H9 (cell line): ENCODE measurements around the gene FMO3. TPM values are rescaled to one million over a fixed set of nuclear protein-coding genes. Genes with fewer than 3 reads are reported as not detected.

Experiments used
- DNase-seq: peaks from one replicate; pipeline ENCODE4 v3.0.0-alpha.2; 2017
- H2AFZ ChIP-seq: one replicate; pipeline ENCODE4 v1.6.1; 2013; ENCODE audit warnings: mild to moderate bottlenecking, low read length, control low read depth, moderate library complexity
- H2AK5ac ChIP-seq: 2 replicates; pipeline ENCODE4 v1.6.1; 2013; ENCODE audit warnings: low read length, control low read depth, mixed read lengths; ENCODE audit not compliant: insufficient read length
- H2BK120ac ChIP-seq: one replicate; pipeline ENCODE4 v1.6.1; 2013; ENCODE audit warnings: low read depth, mild to moderate bottlenecking, low read length, control low read depth, inconsistent platforms; ENCODE audit not compliant: poor library complexity, severe bottlenecking
- H2BK12ac ChIP-seq: 2 replicates; pipeline ENCODE4 v1.6.1; 2013; ENCODE audit warnings: low read length, control low read depth, mixed read lengths, low read depth; ENCODE audit not compliant: insufficient read length
- H2BK15ac ChIP-seq: 2 replicates; pipeline ENCODE4 v1.6.1; 2013; ENCODE audit warnings: low read depth, low read length, control low read depth
- H2BK20ac ChIP-seq: one replicate; pipeline ENCODE4 v1.6.1; 2013; ENCODE audit warnings: low read depth, mild to moderate bottlenecking, low read length, control low read depth, inconsistent platforms; ENCODE audit not compliant: poor library complexity, severe bottlenecking
- H2BK5ac ChIP-seq: 2 replicates; pipeline ENCODE4 v1.6.1; 2013; ENCODE audit warnings: low read length, control low read depth, mixed read lengths; ENCODE audit not compliant: insufficient read length
- H3K14ac ChIP-seq: 2 replicates; pipeline ENCODE4 v1.6.1; 2013; ENCODE audit warnings: low read length, control low read depth; ENCODE audit not compliant: insufficient read depth
- H3K18ac ChIP-seq: 2 replicates; pipeline ENCODE4 v1.6.1; 2013; ENCODE audit warnings: low read depth, mild to moderate bottlenecking, mixed read lengths, low read length, control low read depth; ENCODE audit not compliant: insufficient read length
- H3K23ac ChIP-seq: 2 replicates; pipeline ENCODE4 v1.6.1; 2013; ENCODE audit warnings: low read length, control low read depth, mixed read lengths, low read depth; ENCODE audit not compliant: insufficient read length
- H3K23me2 ChIP-seq: 2 replicates; pipeline ENCODE4 v1.6.1; 2013; ENCODE audit warnings: low read depth, mild to moderate bottlenecking, mixed read lengths, low read length, control low read depth; ENCODE audit not compliant: insufficient read length, poor library complexity, severe bottlenecking
- H3K27ac ChIP-seq: 2 replicates; pipeline ENCODE4 v1.5.1; 2013; ENCODE audit warnings: low read length, control low read depth, mixed read lengths, low read depth; ENCODE audit not compliant: insufficient read length
- H3K27me3 ChIP-seq: 2 replicates; pipeline ENCODE4 v1.6.1; 2013; ENCODE audit warnings: low read length, control low read depth, inconsistent platforms; ENCODE audit not compliant: insufficient read depth
- H3K4ac ChIP-seq: 2 replicates; pipeline ENCODE4 v1.6.1; 2013; ENCODE audit warnings: low read depth, mild to moderate bottlenecking, control low read depth, inconsistent platforms, low read length, moderate library complexity
- H3K4me1 ChIP-seq: 2 replicates; pipeline ENCODE4 v1.6.1; 2013; ENCODE audit warnings: low read length, control low read depth, inconsistent platforms; ENCODE audit not compliant: insufficient read depth
- H3K4me2 ChIP-seq: 2 replicates; pipeline ENCODE4 v1.6.1; 2013; ENCODE audit warnings: low read length, control low read depth, mixed read lengths; ENCODE audit not compliant: insufficient read length, insufficient read depth
- H3K56ac ChIP-seq: 2 replicates; pipeline ENCODE4 v1.6.1; 2013; ENCODE audit warnings: low read depth, mild to moderate bottlenecking, mixed read lengths, low read length, control low read depth; ENCODE audit not compliant: insufficient read length
- H3K79me1 ChIP-seq: 2 replicates; pipeline ENCODE4 v1.6.1; 2013; ENCODE audit warnings: low read depth, mild to moderate bottlenecking, moderate library complexity, low read length, control low read depth, inconsistent platforms; ENCODE audit not compliant: insufficient read depth, poor library complexity, severe bottlenecking
- H3K79me2 ChIP-seq: 2 replicates; pipeline ENCODE4 v1.6.1; 2013; ENCODE audit warnings: low read length, control low read depth, inconsistent platforms; ENCODE audit not compliant: insufficient read depth
- H3K9ac ChIP-seq: 2 replicates; pipeline ENCODE4 v1.6.1; 2013; ENCODE audit warnings: low read length, control low read depth, mixed read lengths; ENCODE audit not compliant: insufficient read length; ENCODE audit errors: extremely low read depth
- H3K9me3 ChIP-seq: one replicate; pipeline ENCODE4 v1.6.1; 2013; ENCODE audit warnings: low read depth, low read length, inconsistent platforms; ENCODE audit not compliant: control insufficient read depth
- H3T11ph ChIP-seq: one replicate; pipeline ENCODE4 v1.6.1; 2013; ENCODE audit warnings: mild to moderate bottlenecking, low read length, control low read depth, inconsistent platforms
- H4K20me1 ChIP-seq: one replicate; pipeline ENCODE4 v1.6.1; 2013; ENCODE audit not compliant: control insufficient read depth, insufficient read length, insufficient read depth
- H4K5ac ChIP-seq: 2 replicates; pipeline ENCODE4 v1.6.1; 2013; ENCODE audit warnings: low read depth, mild to moderate bottlenecking, mixed read lengths, low read length, control low read depth; ENCODE audit not compliant: insufficient read length
- H4K8ac ChIP-seq: replicated peaks from 2 replicates; pipeline ENCODE4 v1.6.1; 2013; ENCODE audit warnings: low read length, control low read depth, mixed read lengths, low read depth; ENCODE audit not compliant: insufficient read length
- H4K91ac ChIP-seq: 2 replicates; pipeline ENCODE4 v1.6.1; 2013; ENCODE audit warnings: low read depth, mild to moderate bottlenecking, moderate library complexity, mixed read lengths, low read length, control low read depth; ENCODE audit not compliant: insufficient read length
- H3K27ac Mint-ChIP-seq, 3 experiments: 2 replicates in 2 of 3; 3 replicates in 1 of 3; pipeline ENCODE4 v1.8.0; 2020 to 2021; ENCODE audit warnings: mixed read lengths in 3 of 3, mild to moderate bottlenecking in 1 of 3, moderate library complexity in 1 of 3
- H3K27me3 Mint-ChIP-seq: 2 replicates; pipeline ENCODE4 v1.8.0; 2021; ENCODE audit warnings: low read depth, mild to moderate bottlenecking, moderate library complexity, mixed read lengths
- H3K36me3 Mint-ChIP-seq, 3 experiments: 2 replicates in 2 of 3; 3 replicates in 1 of 3; pipeline ENCODE4 v1.8.0; 2020 to 2021; ENCODE audit warnings: low read depth in 3 of 3, mixed read lengths in 3 of 3; ENCODE audit not compliant: insufficient read depth in 1 of 3
- H3K4me1 Mint-ChIP-seq, 2 experiments: 2 replicates each; pipeline ENCODE4 v1.8.0; 2020; ENCODE audit warnings: mixed read lengths in 2 of 2
- H3K4me3 Mint-ChIP-seq, 2 experiments: 2 replicates in 1 of 2; 3 replicates in 1 of 2; pipeline ENCODE4 v1.8.0; 2020 to 2021; ENCODE audit warnings: mild to moderate bottlenecking in 2 of 2, mixed read lengths in 2 of 2, moderate library complexity in 1 of 2
- H3K9me3 Mint-ChIP-seq, 2 experiments: 2 replicates in 1 of 2; 3 replicates in 1 of 2; pipeline ENCODE4 v1.8.0; 2020; ENCODE audit warnings: mild to moderate bottlenecking in 2 of 2, mixed read lengths in 2 of 2, moderate library complexity in 1 of 2
- CTCF ChIP-seq: fragments of 200-600 bp; sonication (generic); conservative IDR thresholded peaks from 3 replicates; pipeline ENCODE4 v1.8.0; 2021; ENCODE audit warnings: antibody characterized with exemption, mild to moderate bottlenecking
- WGBS: extraction: QIAGEN DNeasy Blood & Tissue Kit; methylation state at CpG from one replicate; pipeline ENCODE4 v1.1.7; 2013; ENCODE audit warnings: missing lambda C conversion rate, low lambda C conversion rate, mixed read lengths; ENCODE audit not compliant: insufficient read length; ENCODE audit errors: extremely low coverage; 5-methylcytosine and 5-hydroxymethylcytosine counted together
- total RNA-seq: library from RNA; stranded (reverse); gene quantifications from 2 replicates; pipeline ENCODE4 v1.2.1, GENCODE V29; 2021

FMO3 gene
- total RNA-seq, 1 experiment from 2014 or later = not detected

GRCh38 chr1:171107262-171107940 is 16.7 kb downstream of the FMO3 start:
- H3K14ac ChIP-seq = no peak overlapping the region
- Mint-ChIP-seq H3K36me3 (no peaks in the 10 kb centered on the region), H3K27ac (no peak overlapping the region), H3K4me3 (no peak overlapping the region), H3K4me1 (peaks cover 7 to 8% of the 10 kb centered on the region in 2 experiments), H3K27me3 (no peaks in the 10 kb centered on the region), H3K9me3 (no peaks in the 10 kb centered on the region)
- H3T11ph ChIP-seq = no peak overlapping the region
- H2BK5ac ChIP-seq = no peak overlapping the region
- no peak for DNase-seq
- no peak for TF ChIP-seq CTCF
- H3K79me1 ChIP-seq = no peaks in the 10 kb centered on the region
- no peak overlapping the region for H4K8ac ChIP-seq
- no peaks in the 10 kb centered on the region for H4K20me1 ChIP-seq
- no peak overlapping the region for H2BK12ac ChIP-seq
- no peak overlapping the region for H4K5ac ChIP-seq
- H2AFZ ChIP-seq = no peak overlapping the region
- no peak overlapping the region for H4K91ac ChIP-seq
- no peak overlapping the region for H2BK15ac ChIP-seq
- no peak overlapping the region for H3K23ac ChIP-seq
- H3K4me2 ChIP-seq = no peak overlapping the region
- H3K79me2 ChIP-seq = no peaks in the 10 kb centered on the region
- no peaks in the 10 kb centered on the region for H3K23me2 ChIP-seq
- H2AK5ac ChIP-seq = no peak overlapping the region
- H3K27me3 ChIP-seq = no peaks in the 10 kb centered on the region
- WGBS = no CpG with 5 or more reads among the region's 3 CpGs
- no peak overlapping the region for H3K4ac ChIP-seq
- no peak overlapping the region for H3K27ac ChIP-seq
- H2BK120ac ChIP-seq = no peak overlapping the region
- no peak overlapping the region for H3K9ac ChIP-seq
- H3K4me1 ChIP-seq = no peaks in the 10 kb centered on the region; the same call in 1 of the 2 replicates
- no peak overlapping the region for H3K56ac ChIP-seq
- no peak overlapping the region for H3K18ac ChIP-seq
- H3K9me3 ChIP-seq = no peaks in the 10 kb centered on the region
- H2BK20ac ChIP-seq = no peak overlapping the region
